ENCODE data around the gene LRRC39. TPM values are rescaled to one million over a fixed set of nuclear protein-coding genes. Genes with fewer than 3 reads are reported as not detected.

Gene LRRC39
- total RNA-seq, 1 experiment from 2014 or later: 0.46 TPM

- TF ChIP-seq, protein P1, sequence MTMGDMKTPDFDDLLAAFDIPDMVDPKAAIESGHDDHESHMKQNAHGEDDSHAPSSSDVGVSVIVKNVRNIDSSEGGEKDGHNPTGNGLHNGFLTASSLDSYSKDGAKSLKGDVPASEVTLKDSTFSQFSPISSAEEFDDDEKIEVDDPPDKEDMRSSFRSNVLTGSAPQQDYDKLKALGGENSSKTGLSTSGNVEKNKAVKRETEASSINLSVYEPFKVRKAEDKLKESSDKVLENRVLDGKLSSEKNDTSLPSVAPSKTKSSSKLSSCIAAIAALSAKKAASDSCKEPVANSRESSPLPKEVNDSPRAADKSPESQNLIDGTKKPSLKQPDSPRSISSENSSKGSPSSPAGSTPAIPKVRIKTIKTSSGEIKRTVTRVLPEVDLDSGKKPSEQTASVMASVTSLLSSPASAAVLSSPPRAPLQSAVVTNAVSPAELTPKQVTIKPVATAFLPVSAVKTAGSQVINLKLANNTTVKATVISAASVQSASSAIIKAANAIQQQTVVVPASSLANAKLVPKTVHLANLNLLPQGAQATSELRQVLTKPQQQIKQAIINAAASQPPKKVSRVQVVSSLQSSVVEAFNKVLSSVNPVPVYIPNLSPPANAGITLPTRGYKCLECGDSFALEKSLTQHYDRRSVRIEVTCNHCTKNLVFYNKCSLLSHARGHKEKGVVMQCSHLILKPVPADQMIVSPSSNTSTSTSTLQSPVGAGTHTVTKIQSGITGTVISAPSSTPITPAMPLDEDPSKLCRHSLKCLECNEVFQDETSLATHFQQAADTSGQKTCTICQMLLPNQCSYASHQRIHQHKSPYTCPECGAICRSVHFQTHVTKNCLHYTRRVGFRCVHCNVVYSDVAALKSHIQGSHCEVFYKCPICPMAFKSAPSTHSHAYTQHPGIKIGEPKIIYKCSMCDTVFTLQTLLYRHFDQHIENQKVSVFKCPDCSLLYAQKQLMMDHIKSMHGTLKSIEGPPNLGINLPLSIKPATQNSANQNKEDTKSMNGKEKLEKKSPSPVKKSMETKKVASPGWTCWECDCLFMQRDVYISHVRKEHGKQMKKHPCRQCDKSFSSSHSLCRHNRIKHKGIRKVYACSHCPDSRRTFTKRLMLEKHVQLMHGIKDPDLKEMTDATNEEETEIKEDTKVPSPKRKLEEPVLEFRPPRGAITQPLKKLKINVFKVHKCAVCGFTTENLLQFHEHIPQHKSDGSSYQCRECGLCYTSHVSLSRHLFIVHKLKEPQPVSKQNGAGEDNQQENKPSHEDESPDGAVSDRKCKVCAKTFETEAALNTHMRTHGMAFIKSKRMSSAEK (CRISPR knock-in tag; IDR thresholded peaks at IDR 0.05; ENCODE audit: borderline replicate concordance): no peak
Measured at GRCh38 chr1:100219883-100220282, 41.8 kb upstream of the LRRC39 start (continued).

DNA sequence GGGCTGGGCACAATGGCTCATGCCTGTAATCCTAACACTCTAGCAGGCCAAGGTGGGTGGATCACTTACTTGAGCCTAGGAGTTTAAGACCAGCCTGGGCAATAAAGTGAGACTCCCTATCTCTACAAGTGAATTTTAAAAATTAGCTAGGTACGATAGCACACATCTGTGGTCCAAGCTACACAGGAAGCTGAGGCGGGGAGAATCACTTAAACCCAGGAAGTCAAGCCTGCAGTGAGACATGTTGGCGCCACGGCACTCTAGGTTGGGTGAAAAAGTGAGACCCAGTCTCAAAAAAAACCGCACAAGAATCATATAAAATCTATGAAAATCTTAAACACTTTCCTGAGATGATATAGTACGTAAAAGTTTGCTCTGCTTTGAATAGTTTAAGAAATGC is 41.4 kb upstream of the LRRC39 start:
- ChIA-PET POLR2A (no interaction called here), CTCF (no interaction called here)
- no peak for TF ChIP-seq E2F1 (CRISPR knock-in tag; IDR thresholded peaks at IDR 0.05)
- TF ChIP-seq, protein P2, sequence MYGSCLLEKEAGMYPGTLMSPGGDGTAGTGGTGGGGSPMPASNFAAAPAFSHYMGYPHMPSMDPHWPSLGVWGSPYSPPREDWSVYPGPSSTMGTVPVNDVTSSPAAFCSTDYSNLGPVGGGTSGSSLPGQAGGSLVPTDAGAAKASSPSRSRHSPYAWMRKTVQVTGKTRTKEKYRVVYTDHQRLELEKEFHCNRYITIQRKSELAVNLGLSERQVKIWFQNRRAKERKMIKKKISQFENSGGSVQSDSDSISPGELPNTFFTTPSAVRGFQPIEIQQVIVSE (CRISPR knock-in tag; IDR thresholded peaks at IDR 0.05; ENCODE audit: borderline replicate concordance): no peak
- TF ChIP-seq GRHL2 (CRISPR knock-in tag; IDR thresholded peaks at IDR 0.05; ENCODE audit: insufficient replicate concordance, severe bottlenecking): no peak
- no peak for TF ChIP-seq ZNF512 (CRISPR knock-in tag; IDR thresholded peaks at IDR 0.05; ENCODE audit: borderline replicate concordance)
- DNase-seq (ENCODE audit: low spot score): no peak
- no peaks in the 10 kb centered on the region for H3K27me3 Mint-ChIP-seq (ENCODE audit: low read depth)
- no peaks in the 10 kb centered on the region for H3K9me3 Mint-ChIP-seq
- H3K4me3 Mint-ChIP-seq: no peak overlapping the region
- H3K36me3 Mint-ChIP-seq: peaks cover 24% of the 10 kb centered on the region
- peak overlapping the region; percentile 79; the same call in 1 of the 2 replicates for H3K27ac Mint-ChIP-seq
- H3K4me1 Mint-ChIP-seq: no peaks in the 10 kb centered on the region
- no peak for ATAC-seq

- ATAC-seq (no peak), DNase-seq (ENCODE audit: low spot score) (no peak)
- ChIA-PET CTCF (interaction anchor here (0.6 kb wide), 1 partner anchor 202 kb away, joined by 5 read pairs; no protein-coding TSS in a partner anchor), POLR2A (no interaction called here)
- H3K4me3 Mint-ChIP-seq: no peak overlapping the region
- H3K27me3 Mint-ChIP-seq (ENCODE audit: low read depth): no peaks in the 10 kb centered on the region
- H3K27ac Mint-ChIP-seq: 0 out of 2 replicates have a peak overlapping the region, but pooled peaks have one; percentile 36
- 0 out of 2 replicates have a peak, but pooled peaks cover 2% of the 10 kb centered on the region for H3K4me1 Mint-ChIP-seq
- H3K9me3 Mint-ChIP-seq: no peaks in the 10 kb centered on the region
- TF ChIP-seq PRRX2 (CRISPR knock-in tag; IDR thresholded peaks at IDR 0.05) (no peak), JUN (CRISPR knock-in tag; IDR thresholded peaks at IDR 0.05) (no peak), SMAD4 (CRISPR knock-in tag; IDR thresholded peaks at IDR 0.05) (no peak)
- H3K36me3 Mint-ChIP-seq: peaks cover 29% of the 10 kb centered on the region
Measured at GRCh38 chr1:100217834-100218233, 39.8 kb upstream of the LRRC39 start.

DNA sequence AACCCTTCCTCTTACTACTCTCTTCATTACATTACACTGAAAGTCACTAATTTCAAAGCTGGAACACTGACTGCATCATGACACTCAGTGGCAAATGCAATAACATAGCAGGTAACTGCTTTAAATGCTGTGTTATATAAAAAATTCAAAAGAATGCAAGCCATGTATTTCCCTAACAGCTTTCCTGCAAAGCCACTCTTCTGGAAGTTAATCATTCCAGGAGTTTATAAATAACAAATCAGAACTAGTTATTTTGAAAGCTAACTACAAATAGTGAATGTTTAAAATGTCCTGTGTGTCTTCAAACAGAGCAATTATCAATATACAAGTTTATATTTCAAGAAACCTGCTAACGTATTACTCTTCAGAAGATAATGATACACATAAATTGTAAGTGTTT is 37.0 kb upstream of the LRRC39 start:
- Mint-ChIP-seq H3K27me3 (ENCODE audit: low read depth) (no peaks in the 10 kb centered on the region), H3K4me1 (0 out of 2 replicates have a peak, but pooled peaks cover 2% of the 10 kb centered on the region), H3K9me3 (no peaks in the 10 kb centered on the region), H3K27ac (no peak overlapping the region), H3K36me3 (peaks cover 48% of the 10 kb centered on the region), H3K4me3 (no peak overlapping the region)
- ATAC-seq (no peak), DNase-seq (ENCODE audit: low spot score) (no peak)
- ChIA-PET CTCF (no interaction called here), POLR2A (no interaction called here)
- TF ChIP-seq ELF4 (CRISPR knock-in tag; IDR thresholded peaks at IDR 0.05; ENCODE audit: low read depth) (no peak), E2F5 (CRISPR knock-in tag; IDR thresholded peaks at IDR 0.05) (no peak), ZMAT4 (CRISPR knock-in tag; IDR thresholded peaks at IDR 0.05) (no peak), ATF1 (CRISPR knock-in tag; IDR thresholded peaks at IDR 0.05) (no peak), ZNF219 (CRISPR knock-in tag; IDR thresholded peaks at IDR 0.05; ENCODE audit: borderline replicate concordance) (no peak), E2F1 (CRISPR knock-in tag; IDR thresholded peaks at IDR 0.05) (no peak), JUN (CRISPR knock-in tag; IDR thresholded peaks at IDR 0.05) (no peak), NR3C1 (CRISPR knock-in tag; conservative IDR thresholded peaks at IDR 0.05; ENCODE audit: low read depth) (no peak)
- TF ChIP-seq, protein P3, sequence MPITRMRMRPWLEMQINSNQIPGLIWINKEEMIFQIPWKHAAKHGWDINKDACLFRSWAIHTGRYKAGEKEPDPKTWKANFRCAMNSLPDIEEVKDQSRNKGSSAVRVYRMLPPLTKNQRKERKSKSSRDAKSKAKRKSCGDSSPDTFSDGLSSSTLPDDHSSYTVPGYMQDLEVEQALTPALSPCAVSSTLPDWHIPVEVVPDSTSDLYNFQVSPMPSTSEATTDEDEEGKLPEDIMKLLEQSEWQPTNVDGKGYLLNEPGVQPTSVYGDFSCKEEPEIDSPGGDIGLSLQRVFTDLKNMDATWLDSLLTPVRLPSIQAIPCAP (CRISPR knock-in tag; IDR thresholded peaks at IDR 0.05): no peak
- TF ChIP-seq, protein P4, sequence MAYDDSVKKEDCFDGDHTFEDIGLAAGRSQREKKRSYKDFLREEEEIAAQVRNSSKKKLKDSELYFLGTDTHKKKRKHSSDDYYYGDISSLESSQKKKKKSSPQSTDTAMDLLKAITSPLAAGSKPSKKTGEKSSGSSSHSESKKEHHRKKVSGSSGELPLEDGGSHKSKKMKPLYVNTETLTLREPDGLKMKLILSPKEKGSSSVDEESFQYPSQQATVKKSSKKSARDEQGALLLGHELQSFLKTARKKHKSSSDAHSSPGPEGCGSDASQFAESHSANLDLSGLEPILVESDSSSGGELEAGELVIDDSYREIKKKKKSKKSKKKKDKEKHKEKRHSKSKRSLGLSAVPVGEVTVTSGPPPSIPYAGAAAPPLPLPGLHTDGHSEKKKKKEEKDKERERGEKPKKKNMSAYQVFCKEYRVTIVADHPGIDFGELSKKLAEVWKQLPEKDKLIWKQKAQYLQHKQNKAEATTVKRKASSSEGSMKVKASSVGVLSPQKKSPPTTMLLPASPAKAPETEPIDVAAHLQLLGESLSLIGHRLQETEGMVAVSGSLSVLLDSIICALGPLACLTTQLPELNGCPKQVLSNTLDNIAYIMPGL (CRISPR knock-in tag; IDR thresholded peaks at IDR 0.05): no peak

All from WTC11 (cell line).